Natural killer cell (primary cell): ENCODE results near the gene DNTTIP2. TPM values are rescaled to one million over a fixed set of nuclear protein-coding genes. Genes with fewer than 3 reads are reported as not detected.
"Not testable (repeated sequence)": the region's sequence is repeated elsewhere in the genome, so short reads cannot be mapped to it uniquely, and the experiment has no call there.

Experiments
- ATAC-seq, 3 donors: fragments of 150-1000 bp in 2 of 3; fragments of 200-7000 bp in 1 of 3; cut with Tn5 transposase; 1 replicate in 1 of 3; 2 replicates in 2 of 3; pipeline ENCODE4 v1.10.0; 2021; ENCODE audit warnings: mild to moderate bottlenecking in 2 of 3, moderate library complexity in 2 of 3
- DNase-seq, 2 donors: peaks; one replicate each; pipeline versions ENCODE4 v3.0.0 to v3.0.0-alpha.2; 2013 to 2021; ENCODE audit warnings: mixed read lengths in 1 of 2
- H3K27ac ChIP-seq: one replicate; pipeline ENCODE4 v1.5.1; 2013; ENCODE audit warnings: mild to moderate bottlenecking, low read length
- H3K27me3 ChIP-seq: one replicate; pipeline ENCODE4 v1.6.1; 2013; ENCODE audit warnings: low read length; ENCODE audit not compliant: control insufficient read depth, insufficient read depth
- H3K36me3 ChIP-seq: one replicate; pipeline ENCODE4 v1.6.1; 2013; ENCODE audit warnings: low read length; ENCODE audit not compliant: control insufficient read depth, insufficient read depth
- H3K4me1 ChIP-seq: one replicate; pipeline ENCODE4 v1.6.1; 2013; ENCODE audit warnings: low read length; ENCODE audit not compliant: control insufficient read depth, insufficient read depth
- H3K4me3 ChIP-seq: one replicate; pipeline ENCODE4 v1.5.1; 2013; ENCODE audit warnings: low read length
- H3K9me3 ChIP-seq: one replicate; pipeline ENCODE4 v1.6.1; 2013; ENCODE audit warnings: low read length; ENCODE audit not compliant: control insufficient read depth, insufficient read depth
- H3K27ac Mint-ChIP-seq, 2 donors: one replicate each; pipeline ENCODE4 v1.8.0; 2022; ENCODE audit warnings: mild to moderate bottlenecking in 2 of 2, mixed read lengths in 2 of 2, moderate library complexity in 1 of 2
- H3K27me3 Mint-ChIP-seq, 2 donors: one replicate each; pipeline ENCODE4 v1.8.0; 2022; ENCODE audit warnings: low read depth in 2 of 2, mixed read lengths in 2 of 2
- H3K36me3 Mint-ChIP-seq: one replicate; pipeline ENCODE4 v1.8.0; 2022; ENCODE audit warnings: mixed read lengths
- H3K4me1 Mint-ChIP-seq, 2 donors: one replicate each; pipeline ENCODE4 v1.8.0; 2022; ENCODE audit warnings: mixed read lengths in 2 of 2
- H3K4me3 Mint-ChIP-seq: one replicate; pipeline ENCODE4 v1.8.0; 2022; ENCODE audit warnings: mild to moderate bottlenecking, moderate library complexity, mixed read lengths
- H3K9me3 Mint-ChIP-seq, 2 donors: one replicate each; pipeline ENCODE4 v1.8.0; 2022; ENCODE audit warnings: mixed read lengths in 2 of 2
- CTCF ChIP-seq: fragments of 200-600 bp; IDR thresholded peaks from one replicate; pipeline ENCODE4 v1.8.0; 2022; ENCODE audit warnings: antibody characterized with exemption
- WGBS: methylation state at CpG from one replicate; pipeline ENCODE4 v1.1.7; 2013; ENCODE audit warnings: missing lambda C conversion rate; ENCODE audit not compliant: insufficient coverage; 5-methylcytosine and 5-hydroxymethylcytosine counted together
- intact Hi-C: fragments of 100-400 bp; cut with micrococcal nuclease; formaldehyde crosslinking; loops from one replicate; pipeline ENCODE4 v1.14.2; 2022
- total RNA-seq, 4 donors: library from RNA; stranded (reverse); fragments of 120-200 nt in 1 of 4; gene quantifications; one replicate each; pipeline versions ENCODE4 v1.2.3 to v1.2.4, GENCODE V29; 2013 to 2022

DNTTIP2 gene
- total RNA-seq, 3 donors from 2014 or later (not counting 1 experiment from before 2014, with no cell fraction given) = 88.5 to 104 (median 97.3) TPM

- intact Hi-C loops = no loop called here
- H3K4me3 Mint-ChIP-seq = peak overlapping the region; percentile 35
- H3K9me3 ChIP-seq = no peaks in the 10 kb centered on the region
- peak overlapping the region; percentile 95 to 99 for H3K27ac Mint-ChIP-seq
- peaks cover 60% of the 10 kb centered on the region for H3K36me3 ChIP-seq
- ATAC-seq (no peak), DNase-seq (no peak)
- H3K4me3 ChIP-seq = no peak overlapping the region
- peaks cover 45 to 51% of the 10 kb centered on the region in 2 donors for H3K4me1 Mint-ChIP-seq
- peaks cover 36% of the 10 kb centered on the region for H3K36me3 Mint-ChIP-seq
- no peaks in the 10 kb centered on the region for H3K27me3 Mint-ChIP-seq
- no peak overlapping the region for H3K27ac ChIP-seq
- no peaks in the 10 kb centered on the region for H3K27me3 ChIP-seq
- H3K4me1 ChIP-seq = peaks cover 10% of the 10 kb centered on the region
- H3K9me3 Mint-ChIP-seq = no peaks in the 10 kb centered on the region
- no peak for TF ChIP-seq CTCF
- WGBS = 67% methylated on average over 1 of the region's 1 CpG
Observed at GRCh38 chr1:93876244-93876643, 2.8 kb downstream of the DNTTIP2 start.

- intact Hi-C loops = no loop called here
- 93% methylated on average over 2 of the region's 3 CpGs for WGBS
- ATAC-seq = no peak
Observed at GRCh38 chr1:93874025-93874651, 4.9 kb downstream of the DNTTIP2 start.

GRCh38 chr1:93871366-93871765 is 7.6 kb downstream of the DNTTIP2 start:
- Histone ChIP-seq H3K27me3 (no peaks in the 10 kb centered on the region), H3K36me3 (peaks cover 79% of the 10 kb centered on the region), H3K9me3 (no peaks in the 10 kb centered on the region), H3K27ac (no peak overlapping the region), H3K4me3 (no peak overlapping the region), H3K4me1 (no peaks in the 10 kb centered on the region)
- H3K27ac Mint-ChIP-seq = peak overlapping the region; percentile 15 to 21
- H3K9me3 Mint-ChIP-seq = no peaks in the 10 kb centered on the region
- no peaks in the 10 kb centered on the region for H3K27me3 Mint-ChIP-seq
- WGBS = 73% methylated on average over 4 of the region's 4 CpGs
- peaks cover 46% of the 10 kb centered on the region for H3K36me3 Mint-ChIP-seq
- no peak for TF ChIP-seq CTCF
- intact Hi-C loops = no loop called here
- ATAC-seq (no peak), DNase-seq (no peak)
- H3K4me3 Mint-ChIP-seq = no peak overlapping the region
- peaks cover 16 to 25% of the 10 kb centered on the region in 2 donors for H3K4me1 Mint-ChIP-seq

More at GRCh38 chr1:93874025-93874651, 4.9 kb downstream of the DNTTIP2 start:
- Mint-ChIP-seq H3K27ac (peak overlapping the region; percentile 54 to 66), H3K4me1 (peaks cover 37 to 47% of the 10 kb centered on the region in 2 donors), H3K36me3 (peaks cover 50% of the 10 kb centered on the region), H3K4me3 (no peak overlapping the region), H3K9me3 (no peaks in the 10 kb centered on the region), H3K27me3 (no peaks in the 10 kb centered on the region)
- peak in 1 of 2 donors; percentile 63 for DNase-seq
- Histone ChIP-seq H3K4me1 (peaks cover 10% of the 10 kb centered on the region), H3K27ac (no peak overlapping the region), H3K9me3 (no peaks in the 10 kb centered on the region), H3K27me3 (no peaks in the 10 kb centered on the region), H3K36me3 (peaks cover 81% of the 10 kb centered on the region), H3K4me3 (no peak overlapping the region)
- peak; percentile 23 for TF ChIP-seq CTCF

GRCh38 chr1:93869653-93870052 is 9.4 kb downstream of the DNTTIP2 start:
- Histone ChIP-seq H3K36me3 (peaks cover 66% of the 10 kb centered on the region), H3K4me1 (no peaks in the 10 kb centered on the region), H3K27me3 (no peaks in the 10 kb centered on the region), H3K27ac (no peak overlapping the region), H3K9me3 (no peaks in the 10 kb centered on the region), H3K4me3 (no peak overlapping the region)
- ATAC-seq (no peak), DNase-seq (no peak)
- H3K9me3 Mint-ChIP-seq = no peaks in the 10 kb centered on the region
- no peak overlapping the region for H3K4me3 Mint-ChIP-seq
- H3K36me3 Mint-ChIP-seq = peaks cover 39% of the 10 kb centered on the region
- H3K27ac Mint-ChIP-seq = no peak overlapping the region
- 94% methylated on average over 4 of the region's 5 CpGs for WGBS
- H3K27me3 Mint-ChIP-seq = no peaks in the 10 kb centered on the region
- H3K4me1 Mint-ChIP-seq = peaks cover 8 to 16% of the 10 kb centered on the region in 2 donors
- intact Hi-C loops = no loop called here
- no peak for TF ChIP-seq CTCF

- intact Hi-C loops, H3K27me3 ChIP-seq, H3K27ac ChIP-seq, H3K9me3 ChIP-seq, H3K4me3 ChIP-seq, DNase-seq, H3K4me1 ChIP-seq, ATAC-seq, H3K4me3 Mint-ChIP-seq, H3K4me1 Mint-ChIP-seq, H3K9me3 Mint-ChIP-seq, H3K27me3 Mint-ChIP-seq: not testable (repeated sequence)
- H3K36me3 ChIP-seq = peaks cover 54% of the 10 kb centered on the region
- WGBS = 100% methylated on average over 1 of the region's 1 CpG
- Mint-ChIP-seq H3K36me3 (peaks cover 29% of the 10 kb centered on the region), H3K27ac (peak overlapping the region; percentile 37 to 44)
Observed at GRCh38 chr1:93868492-93868891, 10.5 kb downstream of the DNTTIP2 start.
